HG03565 (cell line): ENCODE results near the gene KCNN3.
"Not testable (repeated sequence)": the region's sequence is repeated elsewhere in the genome, so short reads cannot be mapped to it uniquely, and the experiment has no call there.

ENCODE experiments used
- ATAC-seq: cut with Tn5 transposase; IDR thresholded peaks from one replicate; pipeline ENCODE4 v1.9.1; 2021; ENCODE audit warnings: mild to moderate bottlenecking, moderate library complexity; ENCODE audit not compliant: unreplicated experiment

Gene KCNN3

DNA sequence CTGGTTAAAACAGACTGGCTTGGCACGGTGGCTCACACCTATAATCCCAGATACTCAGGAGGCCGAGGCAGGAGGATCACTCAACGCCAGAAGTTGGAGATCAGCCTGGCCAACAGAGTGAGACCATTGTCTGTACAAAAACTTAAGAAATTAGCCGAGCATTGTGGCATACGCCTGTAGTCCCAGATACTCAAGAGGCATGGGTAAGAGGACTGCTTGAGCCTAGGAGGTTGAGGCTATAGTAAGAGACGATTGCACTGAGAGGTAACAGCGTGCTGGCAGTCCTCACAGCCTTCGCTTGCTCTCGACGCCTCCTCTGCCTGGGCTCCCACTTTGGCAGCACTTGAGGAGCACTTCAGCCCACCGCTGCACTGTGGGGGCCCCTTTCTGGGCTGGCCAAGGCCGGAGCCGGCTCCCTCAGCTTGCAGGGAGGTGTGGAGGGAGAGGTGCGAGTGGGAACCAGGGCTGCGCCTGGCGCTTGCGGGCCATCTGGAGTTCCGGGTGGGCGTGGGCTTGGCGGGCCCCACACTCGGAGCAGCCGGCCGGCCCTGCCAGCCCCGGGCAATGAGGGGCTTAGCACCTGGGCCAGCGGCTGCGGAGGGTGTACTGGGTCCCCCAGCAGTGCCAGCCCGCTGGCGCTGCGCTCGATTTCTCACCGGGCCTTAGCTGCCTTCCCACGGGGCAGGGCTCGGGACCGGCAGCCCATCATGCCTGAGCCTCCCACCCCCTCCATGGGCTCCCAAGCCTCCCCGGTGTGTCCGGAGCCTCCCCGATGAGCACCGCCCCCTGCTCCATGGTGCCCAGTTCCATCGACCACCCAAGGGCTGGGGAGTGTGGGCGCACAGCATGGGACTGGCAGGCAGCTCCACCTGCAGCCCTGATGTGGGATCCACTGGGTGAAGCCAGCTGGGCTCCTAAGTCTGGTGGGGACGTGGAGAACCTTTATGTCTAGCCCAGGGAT lies 199.5 kb downstream of the KCNN3 start:
- not testable (repeated sequence) for ATAC-seq

DNA sequence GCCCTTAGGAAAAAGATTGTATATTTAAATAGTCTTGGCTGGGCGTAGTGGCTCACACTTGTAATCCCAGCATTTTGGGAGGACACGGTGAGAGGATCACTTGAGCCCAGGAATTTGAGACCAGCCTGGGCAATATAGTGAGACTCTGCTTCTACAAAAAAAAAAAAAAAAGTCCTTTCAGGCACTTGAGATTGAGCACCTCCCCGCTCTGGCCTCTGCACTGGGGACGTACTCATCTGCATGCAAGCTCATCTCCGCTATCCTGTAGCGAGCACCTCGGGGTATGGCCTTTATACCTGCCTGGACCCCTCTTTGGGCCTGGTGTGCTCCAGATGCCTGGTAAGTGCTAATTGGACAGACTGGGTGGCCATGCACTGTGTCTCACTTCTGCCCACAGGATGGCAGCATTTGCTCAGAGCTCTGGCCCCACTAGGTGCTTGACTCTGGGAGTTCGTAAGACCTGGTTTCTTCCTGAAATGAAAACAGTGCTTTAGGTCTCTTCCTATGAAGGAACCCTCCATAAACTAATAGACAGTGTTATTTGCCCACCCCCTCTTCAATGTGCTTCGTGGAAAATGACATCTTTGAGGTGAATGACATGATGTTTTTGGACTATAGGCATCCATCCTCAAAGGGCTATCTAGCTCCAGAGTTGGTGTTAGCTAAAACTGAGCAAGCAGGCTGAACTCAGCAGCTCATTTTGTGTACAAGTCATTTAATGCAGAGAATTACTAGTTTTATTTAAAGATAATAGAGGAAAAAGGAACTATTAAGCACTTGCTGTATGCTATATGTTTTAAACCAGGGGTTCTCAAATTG lies 200.4 kb downstream of the KCNN3 start:
- ATAC-seq, result no peak

- ATAC-seq, result no peak
Observed at GRCh38 chr1:154666051-154666790, 203.9 kb downstream of the KCNN3 start.

- no peak for ATAC-seq
Observed at GRCh38 chr1:154664331-154665002, 205.6 kb downstream of the KCNN3 start.

- ATAC-seq, result no peak
Observed at GRCh38 chr1:154663471-154664060, 206.5 kb downstream of the KCNN3 start.

GRCh38 chr1:154661110-154661509 lies 209.0 kb downstream of the KCNN3 start:
- no peak for ATAC-seq

- ATAC-seq, result no peak
Observed at GRCh38 chr1:154659823-154660592, 210.1 kb downstream of the KCNN3 start.

DNA sequence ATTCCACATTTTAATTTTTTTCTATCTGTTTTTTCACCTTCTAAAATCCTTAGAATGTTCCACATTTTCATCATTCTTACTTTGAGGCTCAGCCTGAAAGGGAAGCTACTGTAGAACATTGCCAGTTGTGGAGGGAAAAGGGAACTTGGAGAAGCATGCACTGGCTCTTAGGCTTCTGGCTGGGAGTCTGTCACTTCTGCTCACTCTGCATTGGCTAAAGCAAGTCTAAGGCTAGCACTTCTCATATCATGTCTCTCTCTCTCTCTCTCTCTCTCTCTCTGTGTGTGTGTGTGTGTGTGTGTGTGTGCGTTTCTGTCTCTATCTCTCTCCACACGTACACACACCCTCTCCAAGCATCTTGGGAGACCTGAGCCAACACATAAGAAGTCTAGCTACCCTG lies 212.5 kb downstream of the KCNN3 start:
- no peak for ATAC-seq

DNA sequence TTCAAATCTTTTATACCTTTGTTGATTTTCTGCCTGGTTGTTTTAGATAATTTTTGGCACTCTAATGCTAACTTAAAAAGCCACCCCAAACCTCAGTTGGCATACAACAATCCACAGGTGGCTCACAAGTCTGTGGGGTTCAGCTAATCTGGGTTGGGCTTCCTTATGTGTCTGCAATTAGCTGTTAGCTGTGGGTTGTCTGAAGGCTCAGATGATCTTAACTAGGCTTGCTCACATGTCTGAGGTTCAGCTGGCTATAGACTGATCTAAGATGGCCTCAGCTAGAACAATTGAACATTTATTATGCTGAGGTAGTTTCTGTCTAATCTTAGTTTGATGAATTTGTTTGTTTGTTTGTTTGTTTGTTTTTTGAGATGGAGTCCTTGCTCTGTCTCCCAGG lies 217.2 kb downstream of the KCNN3 start:
- no peak for ATAC-seq
